ENCODE measurements around the gene MOCS1.
"Not testable (repeated sequence)": the region's sequence is repeated elsewhere in the genome, so short reads cannot be mapped to it uniquely, and the experiment has no call there.

The MOCS1 gene

DNA sequence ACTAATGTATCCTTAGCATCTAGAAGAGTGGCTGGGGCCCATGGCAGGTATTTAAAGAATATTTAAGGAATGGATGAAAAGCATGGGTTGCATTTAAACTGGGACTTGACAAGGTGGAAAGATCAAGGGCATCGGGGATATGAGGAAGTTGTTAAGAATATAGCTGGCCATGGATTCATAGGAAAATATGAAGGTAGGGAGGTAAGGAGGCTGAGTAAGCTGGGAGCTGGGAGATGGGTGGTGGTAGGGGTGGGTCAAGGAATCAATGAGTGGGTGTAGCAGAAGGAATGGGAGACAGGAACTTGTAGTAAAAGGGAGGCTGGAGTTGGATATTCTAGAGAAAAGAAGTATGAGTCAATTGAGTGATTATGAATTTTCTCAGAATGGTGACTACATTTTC, 44.0 kb upstream of the MOCS1 start:
- H3K27me3 ChIP-seq (ENCODE audit: insufficient read depth, insufficient read length): no peaks in the 10 kb centered on the region
- no peaks in the 10 kb centered on the region for H3K9me3 ChIP-seq (ENCODE audit: insufficient read depth, low read length)
- no peaks in the 10 kb centered on the region for H3K36me3 ChIP-seq (ENCODE audit: insufficient read depth, insufficient read length, low read length)
- H3K4me1 ChIP-seq (ENCODE audit: insufficient read depth, insufficient read length): no peaks in the 10 kb centered on the region
- DNase-seq (ENCODE audit: low read depth, low spot score): no peak
- H3K9ac ChIP-seq (ENCODE audit: insufficient read length, low read depth): no peak overlapping the region
- no peak overlapping the region for H3K4me3 ChIP-seq (ENCODE audit: insufficient read length, low read depth)
- no peak for TF ChIP-seq SUZ12 (IDR thresholded peaks at IDR 0.05; ENCODE audit: extremely low read depth, insufficient read depth, insufficient read length)
- no peak for TF ChIP-seq ZNF274 (IDR thresholded peaks at IDR 0.05; ENCODE audit: low read depth, low read length)
- TF ChIP-seq YY1 (IDR thresholded peaks at IDR 0.05; ENCODE audit: insufficient read depth, insufficient read length): no peak

DNA sequence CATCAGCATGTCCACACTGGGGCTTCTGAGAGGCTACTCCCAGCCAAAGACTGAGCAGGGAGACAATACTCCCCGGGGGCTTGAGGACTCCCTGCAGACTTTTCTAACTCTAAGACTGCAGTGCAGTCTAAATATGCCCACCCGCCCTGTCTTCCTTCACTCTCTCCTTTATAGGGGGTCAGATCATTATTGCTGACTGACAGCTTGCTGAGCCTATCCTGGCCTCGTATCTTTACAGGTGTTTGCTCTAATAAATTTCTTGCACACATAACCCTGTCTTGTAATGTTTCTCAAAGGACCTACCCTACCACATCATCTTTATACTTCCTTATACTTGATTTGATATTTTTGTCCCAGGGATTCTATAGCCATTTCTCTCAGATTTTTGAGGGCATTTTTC, 39.4 kb upstream of the MOCS1 start:
- TF ChIP-seq YY1 (IDR thresholded peaks at IDR 0.05; ENCODE audit: insufficient read depth, insufficient read length) (no peak), ZNF274 (IDR thresholded peaks at IDR 0.05; ENCODE audit: low read depth, low read length) (no peak), SUZ12 (IDR thresholded peaks at IDR 0.05; ENCODE audit: extremely low read depth, insufficient read depth, insufficient read length) (no peak)
- H3K9me3 ChIP-seq (ENCODE audit: insufficient read depth, low read length): no peaks in the 10 kb centered on the region
- DNase-seq (ENCODE audit: low read depth, low spot score): no peak

DNA sequence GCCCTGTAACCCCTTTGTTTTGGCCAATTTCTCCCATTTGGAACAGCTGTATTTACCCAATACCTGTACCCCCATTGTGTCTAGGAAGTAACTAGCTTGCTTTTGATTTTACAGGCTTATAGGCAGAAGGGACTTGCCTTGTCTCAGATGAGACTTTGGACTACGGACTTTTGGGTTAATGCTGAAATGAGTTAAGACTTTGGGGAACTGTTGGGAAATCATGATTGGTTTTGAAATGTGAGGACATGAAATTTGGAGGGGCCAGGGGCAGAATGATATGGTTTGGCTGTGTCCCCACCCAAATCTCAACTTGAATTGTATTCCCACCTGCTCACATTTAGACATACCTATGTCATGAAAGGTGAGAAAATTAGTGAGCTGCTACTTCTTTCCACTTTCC, 38.5 kb upstream of the MOCS1 start:
- not testable (repeated sequence) for H3K27me3 ChIP-seq (ENCODE audit: insufficient read depth, insufficient read length); H3K9ac ChIP-seq (ENCODE audit: insufficient read length, low read depth); H3K4me3 ChIP-seq (ENCODE audit: insufficient read length, low read depth); H3K4me1 ChIP-seq (ENCODE audit: insufficient read depth, insufficient read length); H3K9me3 ChIP-seq (ENCODE audit: insufficient read depth, low read length); DNase-seq (ENCODE audit: low read depth, low spot score); H3K36me3 ChIP-seq (ENCODE audit: insufficient read depth, insufficient read length, low read length)

More for the DNA sequence above, 39.4 kb upstream of the MOCS1 start:
- Histone ChIP-seq H3K4me3 (ENCODE audit: insufficient read length, low read depth) (no peak overlapping the region), H3K36me3 (ENCODE audit: insufficient read depth, insufficient read length, low read length) (no peaks in the 10 kb centered on the region), H3K27me3 (ENCODE audit: insufficient read depth, insufficient read length) (no peaks in the 10 kb centered on the region), H3K9ac (ENCODE audit: insufficient read length, low read depth) (no peak overlapping the region), H3K4me1 (ENCODE audit: insufficient read depth, insufficient read length) (no peaks in the 10 kb centered on the region)

DNA sequence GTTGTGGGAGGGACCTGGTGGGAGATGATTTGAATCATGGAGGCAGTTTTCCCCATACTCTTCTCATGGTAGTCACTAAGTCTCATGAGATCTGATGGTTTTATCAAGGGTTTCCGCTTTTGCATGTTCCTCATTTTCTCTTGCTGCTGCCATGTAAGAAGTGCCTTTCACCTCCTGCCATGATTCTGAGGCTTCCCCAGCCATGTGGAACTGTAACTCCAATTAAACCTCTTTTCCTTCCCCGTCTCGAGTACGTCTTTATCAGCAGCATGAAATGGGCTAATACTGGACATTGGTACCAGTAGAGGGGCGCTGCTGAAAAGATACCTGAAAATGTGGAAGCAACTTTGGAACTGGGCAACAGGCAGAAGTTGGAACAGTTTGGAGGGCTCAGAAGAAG, 36.9 kb upstream of the MOCS1 start:
- H3K4me1 ChIP-seq (ENCODE audit: insufficient read depth, insufficient read length); H3K9me3 ChIP-seq (ENCODE audit: insufficient read depth, low read length); DNase-seq (ENCODE audit: low read depth, low spot score); H3K4me3 ChIP-seq (ENCODE audit: insufficient read length, low read depth); H3K9ac ChIP-seq (ENCODE audit: insufficient read length, low read depth); H3K36me3 ChIP-seq (ENCODE audit: insufficient read depth, insufficient read length, low read length); H3K27me3 ChIP-seq (ENCODE audit: insufficient read depth, insufficient read length): not testable (repeated sequence)

DNA sequence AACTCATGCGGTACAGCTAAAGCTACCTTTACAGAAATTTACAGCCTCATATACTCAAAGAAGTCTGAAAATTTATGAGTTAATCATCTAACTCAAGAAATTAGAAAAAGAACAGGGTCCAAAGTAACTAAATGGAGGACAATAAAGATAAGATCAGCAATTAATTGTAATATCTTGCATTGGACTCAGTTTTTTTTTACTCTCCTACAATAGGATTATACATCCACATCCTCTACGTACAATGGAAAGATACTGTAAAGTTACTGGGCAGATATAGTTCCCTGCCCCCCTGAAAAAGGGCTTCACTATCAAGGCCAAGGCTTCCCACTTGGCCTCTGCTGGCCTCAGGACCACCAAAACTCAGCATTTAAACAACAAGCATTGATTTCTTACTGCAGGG, 31.5 kb upstream of the MOCS1 start:
- H3K4me1 ChIP-seq (ENCODE audit: insufficient read depth, insufficient read length): no peaks in the 10 kb centered on the region
- no peak overlapping the region for H3K4me3 ChIP-seq (ENCODE audit: insufficient read length, low read depth)
- no peaks in the 10 kb centered on the region for H3K9me3 ChIP-seq (ENCODE audit: insufficient read depth, low read length)
- no peaks in the 10 kb centered on the region for H3K27me3 ChIP-seq (ENCODE audit: insufficient read depth, insufficient read length)
- H3K36me3 ChIP-seq (ENCODE audit: insufficient read depth, insufficient read length, low read length): no peaks in the 10 kb centered on the region
- H3K9ac ChIP-seq (ENCODE audit: insufficient read length, low read depth): no peak overlapping the region
- TF ChIP-seq YY1 (IDR thresholded peaks at IDR 0.05; ENCODE audit: insufficient read depth, insufficient read length): no peak
- no peak for TF ChIP-seq ZNF274 (IDR thresholded peaks at IDR 0.05; ENCODE audit: low read depth, low read length)
- no peak for TF ChIP-seq SUZ12 (IDR thresholded peaks at IDR 0.05; ENCODE audit: extremely low read depth, insufficient read depth, insufficient read length)
- no peak for DNase-seq (ENCODE audit: low read depth, low spot score)

DNA sequence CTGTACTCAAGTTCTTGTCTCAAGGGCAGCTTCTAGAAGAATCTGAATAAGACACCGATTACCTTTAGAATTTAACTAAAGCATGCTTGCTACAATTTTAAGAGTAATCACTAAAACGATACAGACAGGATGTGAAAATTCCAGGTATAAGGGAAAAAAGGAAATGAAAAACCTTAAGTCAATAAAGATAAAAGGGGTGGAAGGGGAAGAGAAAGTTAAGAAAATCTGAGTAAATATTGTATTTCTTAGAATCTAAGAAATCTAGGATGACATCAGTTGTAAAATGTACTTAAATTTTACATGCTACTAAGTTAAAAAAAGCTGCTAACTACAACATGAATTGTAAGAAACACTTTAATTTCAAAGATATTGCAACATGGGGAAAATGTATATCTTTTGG, 30.3 kb upstream of the MOCS1 start:
- Histone ChIP-seq H3K9me3 (ENCODE audit: insufficient read depth, low read length) (no peaks in the 10 kb centered on the region), H3K4me1 (ENCODE audit: insufficient read depth, insufficient read length) (no peaks in the 10 kb centered on the region), H3K36me3 (ENCODE audit: insufficient read depth, insufficient read length, low read length) (no peaks in the 10 kb centered on the region), H3K27me3 (ENCODE audit: insufficient read depth, insufficient read length) (no peaks in the 10 kb centered on the region), H3K9ac (ENCODE audit: insufficient read length, low read depth) (no peak overlapping the region), H3K4me3 (ENCODE audit: insufficient read length, low read depth) (no peak overlapping the region)
- DNase-seq (ENCODE audit: low read depth, low spot score): no peak
- TF ChIP-seq YY1 (IDR thresholded peaks at IDR 0.05; ENCODE audit: insufficient read depth, insufficient read length): no peak
- TF ChIP-seq SUZ12 (IDR thresholded peaks at IDR 0.05; ENCODE audit: extremely low read depth, insufficient read depth, insufficient read length): no peak
- TF ChIP-seq ZNF274 (IDR thresholded peaks at IDR 0.05; ENCODE audit: low read depth, low read length): no peak

DNA sequence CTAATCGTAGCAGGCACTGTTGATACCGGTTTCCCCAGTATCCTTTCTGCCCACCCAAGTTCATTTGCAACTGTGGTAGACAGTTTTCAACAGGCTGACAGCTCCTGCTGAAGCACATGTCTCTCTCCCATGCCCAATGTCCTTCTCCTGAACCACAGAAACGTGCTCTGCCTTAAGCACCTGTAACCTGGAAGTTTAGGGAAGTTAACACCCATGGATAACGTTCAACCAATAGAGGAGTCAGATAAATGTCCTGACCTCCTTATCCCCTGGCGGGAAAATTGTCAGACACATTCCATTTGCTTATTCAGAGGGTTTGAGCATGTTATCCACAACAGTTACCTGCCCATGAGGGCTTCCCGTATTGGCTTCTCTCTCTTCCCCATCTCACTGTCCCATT, 29.8 kb upstream of the MOCS1 start:
- H3K4me1 ChIP-seq (ENCODE audit: insufficient read depth, insufficient read length): no peaks in the 10 kb centered on the region
- H3K4me3 ChIP-seq (ENCODE audit: insufficient read length, low read depth): no peak overlapping the region
- no peaks in the 10 kb centered on the region for H3K27me3 ChIP-seq (ENCODE audit: insufficient read depth, insufficient read length)
- no peaks in the 10 kb centered on the region for H3K9me3 ChIP-seq (ENCODE audit: insufficient read depth, low read length)
- H3K36me3 ChIP-seq (ENCODE audit: insufficient read depth, insufficient read length, low read length): no peaks in the 10 kb centered on the region
- TF ChIP-seq SUZ12 (IDR thresholded peaks at IDR 0.05; ENCODE audit: extremely low read depth, insufficient read depth, insufficient read length): no peak
- no peak for TF ChIP-seq ZNF274 (IDR thresholded peaks at IDR 0.05; ENCODE audit: low read depth, low read length)
- TF ChIP-seq YY1 (IDR thresholded peaks at IDR 0.05; ENCODE audit: insufficient read depth, insufficient read length): no peak
- no peak for DNase-seq (ENCODE audit: low read depth, low spot score)
- no peak overlapping the region for H3K9ac ChIP-seq (ENCODE audit: insufficient read length, low read depth)

DNA sequence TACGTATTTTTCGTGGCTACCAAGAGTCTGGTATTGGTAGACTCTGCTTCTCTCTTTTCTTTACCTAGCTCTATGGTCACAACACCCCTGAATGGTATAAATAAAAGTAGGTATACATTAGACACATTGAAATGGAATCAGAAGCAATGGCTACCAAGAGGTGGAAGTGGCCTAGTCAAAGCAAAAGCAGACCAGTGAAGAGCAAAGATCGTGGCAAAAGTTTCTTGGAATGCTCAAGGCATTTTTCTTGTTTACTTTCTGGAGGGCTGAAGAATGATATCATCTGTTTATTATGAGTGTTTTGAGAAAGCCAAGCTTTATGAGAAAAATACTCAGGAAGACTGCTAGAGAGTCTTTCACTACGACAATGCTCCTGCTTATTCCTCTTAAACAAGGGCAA, 28.6 kb upstream of the MOCS1 start:
- Histone ChIP-seq H3K4me3 (ENCODE audit: insufficient read length, low read depth) (no peak overlapping the region), H3K9me3 (ENCODE audit: insufficient read depth, low read length) (no peaks in the 10 kb centered on the region), H3K9ac (ENCODE audit: insufficient read length, low read depth) (no peak overlapping the region), H3K27me3 (ENCODE audit: insufficient read depth, insufficient read length) (no peaks in the 10 kb centered on the region), H3K36me3 (ENCODE audit: insufficient read depth, insufficient read length, low read length) (no peaks in the 10 kb centered on the region), H3K4me1 (ENCODE audit: insufficient read depth, insufficient read length) (no peaks in the 10 kb centered on the region)
- DNase-seq (ENCODE audit: low read depth, low spot score): no peak
- TF ChIP-seq YY1 (IDR thresholded peaks at IDR 0.05; ENCODE audit: insufficient read depth, insufficient read length) (no peak), ZNF274 (IDR thresholded peaks at IDR 0.05; ENCODE audit: low read depth, low read length) (no peak), SUZ12 (IDR thresholded peaks at IDR 0.05; ENCODE audit: extremely low read depth, insufficient read depth, insufficient read length) (no peak)
